Activated T-cell treated with anti-CD3 and anti-CD28 coated beads, Interleukin-2, amount 50 U/mL, for 4 hours (primary cell): ENCODE measurements around the gene CACNA1B. TPM values are rescaled to one million over a fixed set of nuclear protein-coding genes. Genes with fewer than 3 reads are reported as not detected.

ENCODE experiments used
- ATAC-seq, 2 donors: fragments of 200-7000 bp; cut with Tn5 transposase; one replicate each; pipeline ENCODE4 v1.10.0; 2021
- DNase-seq: peaks from one replicate; pipeline ENCODE4 v3.0.0-alpha.2; 2020
- H3K27me3 Mint-ChIP-seq: one replicate; pipeline ENCODE4 v1.8.0; 2021; ENCODE audit warnings: low read depth, mixed read lengths
- H3K36me3 Mint-ChIP-seq: one replicate; pipeline ENCODE4 v1.8.0; 2022; ENCODE audit warnings: mixed read lengths; ENCODE audit not compliant: insufficient read depth
- H3K4me1 Mint-ChIP-seq: one replicate; pipeline ENCODE4 v1.8.0; 2021; ENCODE audit warnings: low read depth, mixed read lengths
- H3K4me3 Mint-ChIP-seq: one replicate; pipeline ENCODE4 v1.8.0; 2021; ENCODE audit warnings: mild to moderate bottlenecking, moderate library complexity, mixed read lengths
- H3K9me3 Mint-ChIP-seq: one replicate; pipeline ENCODE4 v1.8.0; 2021; ENCODE audit warnings: mixed read lengths
- total RNA-seq, 3 donors: library from RNA; stranded (reverse); gene quantifications; one replicate each; pipeline ENCODE4 v1.2.1, GENCODE V29; 2021

CACNA1B gene
- total RNA-seq, 3 donors from 2014 or later = 0.03 TPM; not detected in 2

DNA sequence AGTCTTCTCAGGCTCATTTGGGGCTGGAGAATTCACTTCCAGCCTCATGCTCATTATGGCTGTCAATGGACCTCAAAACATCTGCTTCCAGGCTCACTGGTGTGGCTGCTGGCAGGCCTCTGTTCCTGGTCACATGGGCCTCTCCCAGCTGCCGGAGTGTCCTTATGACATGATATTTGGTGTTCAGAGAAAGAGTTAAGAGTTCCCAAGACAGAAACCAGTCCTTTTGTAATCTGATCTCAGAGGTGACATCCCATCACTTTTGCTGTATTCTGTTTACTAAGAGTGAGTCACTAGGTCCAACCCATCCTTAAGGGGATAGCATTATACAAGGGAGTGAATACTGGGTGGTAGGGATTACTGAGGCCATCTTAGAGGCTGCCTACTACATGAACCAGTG is 104.6 kb downstream of the CACNA1B start:
- ATAC-seq (no peak), DNase-seq (no peak)
- H3K4me1 Mint-ChIP-seq = no peaks in the 10 kb centered on the region
- H3K4me3 Mint-ChIP-seq = no peak overlapping the region
- no peaks in the 10 kb centered on the region for H3K9me3 Mint-ChIP-seq
- no peaks in the 10 kb centered on the region for H3K36me3 Mint-ChIP-seq
- H3K27me3 Mint-ChIP-seq = peaks cover 19% of the 10 kb centered on the region

DNA sequence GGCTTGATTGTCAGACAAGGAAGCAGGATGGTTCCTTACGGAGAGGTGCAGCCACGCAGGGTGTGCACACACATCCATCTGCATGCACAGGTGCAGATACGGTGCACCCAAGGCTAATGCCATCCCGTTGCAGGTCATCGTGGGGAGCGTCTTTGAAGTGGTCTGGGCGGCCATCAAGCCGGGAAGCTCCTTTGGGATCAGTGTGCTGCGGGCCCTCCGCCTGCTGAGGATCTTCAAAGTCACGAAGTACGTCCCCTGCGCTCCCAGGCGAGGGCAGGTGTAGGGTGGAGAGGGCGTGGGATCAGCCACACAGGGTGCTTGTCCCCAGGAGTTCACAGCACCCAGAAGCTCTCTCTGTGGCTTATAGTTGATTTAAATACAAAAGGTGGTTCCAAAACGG is 106.4 kb downstream of the CACNA1B start:
- DNase-seq (no peak), ATAC-seq (no peak)
- H3K4me3 Mint-ChIP-seq = no peak overlapping the region
- no peaks in the 10 kb centered on the region for H3K9me3 Mint-ChIP-seq
- H3K36me3 Mint-ChIP-seq = no peaks in the 10 kb centered on the region
- no peaks in the 10 kb centered on the region for H3K4me1 Mint-ChIP-seq
- H3K27me3 Mint-ChIP-seq = peaks cover 24% of the 10 kb centered on the region

GRCh38 chr9:137984520-137985257 is 107.1 kb downstream of the CACNA1B start:
- Mint-ChIP-seq H3K9me3 (no peaks in the 10 kb centered on the region), H3K27me3 (peaks cover 27% of the 10 kb centered on the region), H3K36me3 (no peaks in the 10 kb centered on the region), H3K4me3 (no peak overlapping the region), H3K4me1 (no peaks in the 10 kb centered on the region)
- ATAC-seq = no peak
- no peak for DNase-seq

GRCh38 chr9:137985637-137986071 is 108.1 kb downstream of the CACNA1B start:
- DNase-seq (no peak), ATAC-seq (no peak)
- peaks cover 33% of the 10 kb centered on the region for H3K27me3 Mint-ChIP-seq
- H3K36me3 Mint-ChIP-seq = no peaks in the 10 kb centered on the region
- no peaks in the 10 kb centered on the region for H3K4me1 Mint-ChIP-seq
- H3K9me3 Mint-ChIP-seq = no peaks in the 10 kb centered on the region
- no peak overlapping the region for H3K4me3 Mint-ChIP-seq

DNA sequence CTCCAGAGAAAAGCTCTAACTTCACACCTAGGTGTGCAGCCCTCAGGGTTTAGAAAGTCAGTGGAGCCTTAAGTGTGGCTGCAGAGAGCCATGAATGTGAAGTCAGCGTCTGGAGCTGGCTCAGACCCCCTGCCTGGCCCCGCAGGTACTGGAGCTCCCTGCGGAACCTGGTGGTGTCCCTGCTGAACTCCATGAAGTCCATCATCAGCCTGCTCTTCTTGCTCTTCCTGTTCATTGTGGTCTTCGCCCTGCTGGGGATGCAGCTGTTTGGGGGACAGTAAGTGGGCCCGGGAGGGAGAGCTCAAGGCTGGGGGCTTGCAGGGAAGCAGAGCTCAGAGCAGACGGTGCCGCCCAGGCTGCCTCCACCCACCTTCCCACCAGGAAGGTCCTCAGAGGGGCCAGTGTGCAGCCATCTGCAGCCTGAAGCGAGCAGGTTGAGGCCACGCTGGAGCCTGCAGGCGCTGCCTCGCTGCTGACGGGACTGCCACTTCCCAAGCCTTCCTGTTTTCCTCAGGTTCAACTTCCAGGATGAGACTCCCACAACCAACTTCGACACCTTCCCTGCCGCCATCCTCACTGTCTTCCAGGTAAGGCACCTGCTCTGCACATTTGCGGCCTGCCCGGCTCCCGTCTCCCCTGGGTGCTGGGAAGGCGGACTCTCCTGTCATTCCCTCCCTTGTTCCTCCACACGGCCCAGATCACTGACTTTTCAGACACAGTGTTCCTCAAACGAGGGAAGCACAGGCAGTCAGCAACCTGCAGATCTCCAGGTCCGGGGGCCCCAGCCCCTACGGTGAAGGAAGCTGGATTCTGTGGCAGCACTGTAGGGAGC is 108.9 kb downstream of the CACNA1B start:
- Mint-ChIP-seq H3K36me3 (no peaks in the 10 kb centered on the region), H3K27me3 (peaks cover 41% of the 10 kb centered on the region), H3K4me1 (no peaks in the 10 kb centered on the region), H3K4me3 (no peak overlapping the region), H3K9me3 (no peaks in the 10 kb centered on the region)
- no peak for ATAC-seq
- no peak for DNase-seq

- no peak overlapping the region for H3K4me3 Mint-ChIP-seq
- no peak for DNase-seq
- H3K9me3 Mint-ChIP-seq = no peaks in the 10 kb centered on the region
- ATAC-seq = no peak
- peaks cover 48% of the 10 kb centered on the region for H3K27me3 Mint-ChIP-seq
- H3K36me3 Mint-ChIP-seq = no peaks in the 10 kb centered on the region
- no peaks in the 10 kb centered on the region for H3K4me1 Mint-ChIP-seq
Measured at GRCh38 chr9:137987244-137988030, 109.9 kb downstream of the CACNA1B start.

DNA sequence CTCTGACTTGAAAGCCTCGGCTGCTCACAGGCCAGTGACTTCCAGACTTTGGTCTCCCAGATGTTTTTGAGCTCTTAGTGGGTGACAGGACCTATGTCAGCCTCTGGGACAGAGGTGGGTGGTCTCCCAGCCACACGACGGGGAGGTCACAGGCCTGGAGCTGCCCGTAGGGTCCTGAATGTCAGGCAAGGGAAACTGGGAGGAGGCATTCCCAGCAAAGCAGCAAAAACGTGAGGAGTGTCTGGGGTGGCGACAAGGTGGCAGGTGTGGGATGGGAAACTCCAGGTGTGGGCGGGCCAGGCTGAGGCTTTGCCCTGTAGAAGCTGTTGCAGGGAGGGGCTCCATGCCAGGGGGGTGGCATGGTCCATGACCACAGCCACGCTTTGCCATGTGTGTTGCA is 110.5 kb downstream of the CACNA1B start:
- Mint-ChIP-seq H3K9me3 (no peaks in the 10 kb centered on the region), H3K36me3 (no peaks in the 10 kb centered on the region), H3K4me1 (no peaks in the 10 kb centered on the region), H3K27me3 (peaks cover 49% of the 10 kb centered on the region), H3K4me3 (no peak overlapping the region)
- DNase-seq (no peak), ATAC-seq (no peak)

DNA sequence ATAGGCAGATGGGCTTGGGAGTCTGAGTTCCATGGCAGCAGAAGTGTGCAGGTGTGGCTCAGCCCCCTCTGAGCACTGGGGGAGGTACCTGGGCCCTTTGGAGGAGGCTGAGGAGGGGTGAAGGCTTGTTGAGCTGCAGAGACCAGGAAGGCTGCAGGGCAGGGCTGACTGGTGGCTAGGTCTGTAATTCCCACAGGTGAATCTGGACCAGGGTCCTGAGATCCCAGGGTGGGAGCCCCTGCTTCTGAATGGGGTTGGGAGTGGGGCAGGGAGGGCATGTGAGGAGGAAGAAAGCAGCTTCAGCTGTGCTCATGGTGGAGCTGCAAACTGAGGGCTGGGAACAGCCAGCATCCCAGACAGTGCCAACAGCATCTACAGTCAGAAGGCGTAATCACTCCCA is 111.1 kb downstream of the CACNA1B start:
- DNase-seq (no peak), ATAC-seq (no peak)
- Mint-ChIP-seq H3K36me3 (no peaks in the 10 kb centered on the region), H3K4me1 (no peaks in the 10 kb centered on the region), H3K4me3 (no peak overlapping the region), H3K27me3 (peaks cover 47% of the 10 kb centered on the region), H3K9me3 (no peaks in the 10 kb centered on the region)

DNA sequence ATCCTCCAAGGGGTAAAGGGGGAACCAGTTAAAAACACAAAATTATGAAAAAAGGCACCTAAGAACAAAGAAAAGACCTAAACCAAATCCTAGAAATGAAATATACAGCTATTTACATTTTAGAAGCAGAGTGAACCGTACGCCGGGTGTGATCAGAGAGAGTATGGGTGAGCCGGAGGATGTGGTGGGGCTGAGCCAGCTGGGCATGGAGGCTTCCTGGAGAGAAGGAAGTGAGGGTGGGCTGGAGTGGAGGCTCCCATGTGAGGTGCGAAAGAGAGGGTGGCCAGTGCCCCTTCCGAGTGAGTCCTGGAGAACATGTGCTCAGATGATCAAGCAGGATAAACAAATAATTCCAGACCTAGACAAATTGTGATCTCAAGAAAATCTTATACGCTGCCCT is 111.6 kb downstream of the CACNA1B start:
- Mint-ChIP-seq H3K9me3 (no peaks in the 10 kb centered on the region), H3K36me3 (no peaks in the 10 kb centered on the region), H3K27me3 (peaks cover 51% of the 10 kb centered on the region), H3K4me1 (no peaks in the 10 kb centered on the region), H3K4me3 (no peak overlapping the region)
- no peak for DNase-seq
- ATAC-seq = no peak

- H3K9me3 Mint-ChIP-seq = no peaks in the 10 kb centered on the region
- no peak for ATAC-seq
- no peak for DNase-seq
- peaks cover 57% of the 10 kb centered on the region for H3K27me3 Mint-ChIP-seq
- H3K4me3 Mint-ChIP-seq = no peak overlapping the region
- no peaks in the 10 kb centered on the region for H3K4me1 Mint-ChIP-seq
- H3K36me3 Mint-ChIP-seq = no peaks in the 10 kb centered on the region
Measured at GRCh38 chr9:137989999-137990715, 112.6 kb downstream of the CACNA1B start.

DNA sequence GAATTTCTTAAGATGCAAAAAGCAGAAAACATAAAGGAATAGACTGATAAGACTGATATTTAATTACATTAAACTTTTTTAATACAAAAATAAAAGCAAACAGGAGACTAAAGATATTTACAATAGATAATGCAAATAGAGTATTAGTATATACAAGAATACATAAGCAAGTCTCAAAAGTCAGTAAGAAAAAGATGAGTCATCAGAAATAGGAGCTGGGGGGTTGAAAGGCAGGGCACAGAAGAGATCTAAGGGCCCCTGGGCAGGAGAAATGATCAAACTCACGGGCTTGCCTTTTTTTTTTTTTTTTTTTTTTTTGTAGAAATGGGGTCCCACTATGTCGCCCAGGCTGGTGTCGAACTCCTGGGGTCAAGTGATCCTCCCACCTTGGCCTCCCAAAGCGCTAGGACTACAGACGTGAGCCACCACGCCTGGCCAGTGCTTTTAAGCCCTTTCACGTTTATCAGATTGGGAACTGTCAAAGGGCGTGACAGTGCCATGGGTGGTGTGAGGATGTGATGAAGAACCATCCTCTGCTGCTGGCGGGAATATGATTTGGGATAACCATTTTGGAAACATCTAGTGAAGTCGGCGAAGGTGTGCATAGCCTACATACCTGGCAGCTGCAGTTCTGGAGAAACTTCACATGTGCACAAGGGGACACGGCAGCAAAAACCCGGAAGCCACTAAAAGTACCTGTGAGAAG is 126.1 kb downstream of the CACNA1B start:
- ATAC-seq (no peak), DNase-seq (no peak)
- Mint-ChIP-seq H3K4me3 (no peak overlapping the region), H3K9me3 (no peaks in the 10 kb centered on the region), H3K4me1 (no peaks in the 10 kb centered on the region), H3K36me3 (no peaks in the 10 kb centered on the region), H3K27me3 (peaks cover 11% of the 10 kb centered on the region)

DNA sequence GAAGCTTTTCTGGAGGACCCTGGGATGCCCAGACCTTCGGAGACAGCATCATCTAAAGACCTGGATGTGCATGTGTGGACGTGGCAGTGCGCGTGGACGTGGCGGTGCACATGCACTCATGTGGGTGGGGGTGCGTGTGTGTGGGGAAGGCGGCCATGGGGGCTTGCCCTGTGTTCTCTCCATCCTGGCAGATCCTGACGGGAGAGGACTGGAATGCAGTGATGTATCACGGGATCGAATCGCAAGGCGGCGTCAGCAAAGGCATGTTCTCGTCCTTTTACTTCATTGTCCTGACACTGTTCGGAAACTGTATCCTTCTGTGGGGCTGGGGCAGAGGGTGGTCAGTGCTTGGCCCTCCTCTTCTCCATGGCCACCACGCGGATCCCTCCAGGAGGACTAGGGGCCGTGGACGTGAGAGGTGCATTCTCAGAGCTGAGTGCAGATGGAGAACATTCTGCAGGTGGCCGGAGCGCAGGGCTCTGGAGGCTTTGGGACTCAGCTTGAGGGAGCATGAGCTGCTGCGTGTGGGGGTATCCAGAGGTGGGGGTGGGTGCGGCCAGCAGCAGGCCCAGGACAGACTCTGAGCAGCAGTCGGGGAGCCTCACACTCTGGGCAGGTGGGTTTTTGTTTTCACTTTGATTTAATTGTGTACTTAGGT is 129.1 kb downstream of the CACNA1B start:
- DNase-seq (no peak), ATAC-seq (no peak)
- peaks cover 4% of the 10 kb centered on the region for H3K27me3 Mint-ChIP-seq
- no peaks in the 10 kb centered on the region for H3K4me1 Mint-ChIP-seq
- no peaks in the 10 kb centered on the region for H3K9me3 Mint-ChIP-seq
- H3K4me3 Mint-ChIP-seq = no peak overlapping the region
- no peaks in the 10 kb centered on the region for H3K36me3 Mint-ChIP-seq

- H3K4me1 Mint-ChIP-seq = no peaks in the 10 kb centered on the region
- ATAC-seq (no peak), DNase-seq (no peak)
- H3K36me3 Mint-ChIP-seq = no peaks in the 10 kb centered on the region
- H3K27me3 Mint-ChIP-seq = peaks cover 4% of the 10 kb centered on the region
- no peak overlapping the region for H3K4me3 Mint-ChIP-seq
- H3K9me3 Mint-ChIP-seq = no peaks in the 10 kb centered on the region
Measured at GRCh38 chr9:138007566-138007917, 130.0 kb downstream of the CACNA1B start.
